GM21737 (cell line): Measurements from ENCODE around the gene COIL.

Experiments
- ATAC-seq: cut with Tn5 transposase; IDR thresholded peaks from one replicate; pipeline ENCODE4 v1.9.1; 2021; ENCODE audit warnings: mild to moderate bottlenecking, moderate library complexity; ENCODE audit not compliant: unreplicated experiment

Gene COIL

GRCh38 chr17:56936697-56937322 is 24.0 kb downstream of the COIL start:
- no peak for ATAC-seq

GRCh38 chr17:56935461-56935860 is 25.4 kb downstream of the COIL start:
- no peak for ATAC-seq

- ATAC-seq = no peak
These were observed 26.6 kb downstream of the COIL start for GRCh38 chr17:56934280-56934679.

DNA sequence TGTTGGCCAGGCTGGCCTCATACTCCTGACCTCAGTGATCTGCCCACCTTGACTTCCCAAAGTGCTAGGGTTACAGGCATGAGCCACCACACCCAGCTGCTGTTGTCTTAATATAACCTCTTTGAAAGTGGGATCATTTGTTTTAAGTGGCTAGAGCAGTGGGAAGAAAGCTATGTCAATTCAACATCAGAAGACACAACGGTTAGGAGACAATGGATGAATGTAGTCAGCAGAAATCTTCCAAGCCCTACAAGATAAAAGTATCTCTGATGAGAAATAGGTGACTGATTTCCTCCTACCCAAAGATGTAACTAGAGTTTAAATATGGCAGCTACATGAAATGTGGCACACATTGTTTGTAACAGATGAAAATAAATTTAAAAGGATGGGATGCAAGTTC is 27.0 kb downstream of the COIL start:
- no peak for ATAC-seq

GRCh38 chr17:56933151-56933745 is 27.6 kb downstream of the COIL start:
- ATAC-seq = no peak

DNA sequence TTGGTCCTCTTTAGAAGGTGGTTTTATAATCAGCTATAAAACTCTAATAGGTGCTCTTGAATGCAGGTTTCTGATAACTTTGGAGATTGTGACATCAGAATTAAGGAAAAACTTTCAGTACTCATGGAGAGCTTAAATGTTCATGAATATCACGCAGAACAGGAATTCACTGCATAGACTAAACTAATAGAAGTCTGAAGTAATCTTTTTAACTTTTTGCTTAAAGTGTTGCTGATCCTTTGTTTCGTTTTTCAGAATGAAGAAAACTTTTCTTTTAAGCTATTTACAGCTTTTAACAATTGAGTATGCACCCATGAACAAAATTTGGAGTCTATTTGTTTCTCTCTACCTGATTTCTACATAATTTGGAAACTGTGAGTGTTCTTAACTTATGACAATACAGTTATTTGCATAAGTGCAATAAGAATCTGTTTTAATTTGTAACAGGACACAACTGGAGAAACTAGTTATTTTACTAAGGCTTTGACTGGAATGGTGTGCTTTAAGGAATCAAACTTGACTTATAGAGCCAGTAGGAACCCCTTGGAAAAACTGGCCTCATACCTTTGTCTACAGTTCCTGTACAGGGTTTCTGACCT is 30.0 kb downstream of the COIL start:
- ATAC-seq = no peak

- no peak for ATAC-seq
These were observed 31.4 kb downstream of the COIL start for GRCh38 chr17:56929362-56929969.

GRCh38 chr17:56928586-56928985 is 32.3 kb downstream of the COIL start:
- ATAC-seq = no peak

- no peak for ATAC-seq
These were observed 34.1 kb downstream of the COIL start for GRCh38 chr17:56926704-56927103.

- ATAC-seq = no peak
These were observed 34.6 kb downstream of the COIL start for GRCh38 chr17:56926270-56926669.

GRCh38 chr17:56925088-56925487 is 35.8 kb downstream of the COIL start:
- ATAC-seq = no peak

GRCh38 chr17:56919717-56920116 is 41.1 kb downstream of the COIL start:
- ATAC-seq = no peak

DNA sequence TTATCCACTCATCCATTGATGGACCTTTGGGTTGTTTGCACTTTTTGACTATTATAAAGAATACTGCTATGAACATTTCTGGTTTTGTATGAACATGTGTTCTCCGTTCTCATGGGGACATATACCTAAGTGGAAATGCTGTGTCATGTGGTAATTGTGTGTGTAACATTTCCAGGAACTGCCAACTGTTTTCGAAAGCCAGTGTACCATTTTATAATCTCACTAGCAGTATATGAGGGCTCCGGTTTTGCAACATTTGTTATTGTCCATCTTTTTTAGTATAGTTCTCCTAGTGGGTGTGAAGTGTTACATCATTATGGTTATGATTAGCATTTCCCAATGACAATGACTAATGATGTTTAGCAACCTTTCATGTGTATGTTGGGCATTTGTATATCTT is 41.9 kb downstream of the COIL start:
- no peak for ATAC-seq

DNA sequence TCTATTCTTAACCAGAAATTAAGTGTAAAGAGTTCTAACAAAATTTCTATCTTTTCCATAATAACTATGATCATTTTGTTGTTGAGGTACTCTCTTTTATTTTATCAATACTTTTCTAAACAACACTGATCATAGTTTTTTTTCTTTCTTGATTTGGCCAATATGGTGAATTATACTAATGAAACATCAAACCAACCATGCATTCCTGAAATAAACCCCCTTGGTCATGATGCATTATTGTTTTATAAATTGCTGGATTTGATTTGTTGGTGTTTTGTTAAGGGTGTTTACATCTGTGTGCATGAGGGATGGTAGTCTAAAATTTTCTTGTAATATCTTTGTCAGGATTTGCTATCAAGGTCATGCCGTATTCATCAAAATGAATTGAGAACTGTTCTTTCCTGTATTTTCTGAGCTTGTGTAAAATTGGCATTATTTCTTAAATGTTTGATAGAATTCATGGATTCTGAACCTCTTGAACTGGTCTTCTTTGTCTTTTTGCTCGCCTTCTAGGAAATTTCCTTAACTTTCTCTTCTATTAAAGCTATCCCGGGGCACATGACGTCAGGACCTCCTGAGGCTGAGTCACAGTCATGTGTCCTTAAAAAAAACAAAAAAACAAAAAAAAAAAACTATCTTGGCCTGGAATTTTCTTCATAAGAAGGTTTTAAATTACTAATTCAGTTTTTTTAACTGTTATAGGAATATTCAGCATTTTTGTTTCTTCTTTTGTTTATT is 43.1 kb downstream of the COIL start:
- ATAC-seq = no peak

DNA sequence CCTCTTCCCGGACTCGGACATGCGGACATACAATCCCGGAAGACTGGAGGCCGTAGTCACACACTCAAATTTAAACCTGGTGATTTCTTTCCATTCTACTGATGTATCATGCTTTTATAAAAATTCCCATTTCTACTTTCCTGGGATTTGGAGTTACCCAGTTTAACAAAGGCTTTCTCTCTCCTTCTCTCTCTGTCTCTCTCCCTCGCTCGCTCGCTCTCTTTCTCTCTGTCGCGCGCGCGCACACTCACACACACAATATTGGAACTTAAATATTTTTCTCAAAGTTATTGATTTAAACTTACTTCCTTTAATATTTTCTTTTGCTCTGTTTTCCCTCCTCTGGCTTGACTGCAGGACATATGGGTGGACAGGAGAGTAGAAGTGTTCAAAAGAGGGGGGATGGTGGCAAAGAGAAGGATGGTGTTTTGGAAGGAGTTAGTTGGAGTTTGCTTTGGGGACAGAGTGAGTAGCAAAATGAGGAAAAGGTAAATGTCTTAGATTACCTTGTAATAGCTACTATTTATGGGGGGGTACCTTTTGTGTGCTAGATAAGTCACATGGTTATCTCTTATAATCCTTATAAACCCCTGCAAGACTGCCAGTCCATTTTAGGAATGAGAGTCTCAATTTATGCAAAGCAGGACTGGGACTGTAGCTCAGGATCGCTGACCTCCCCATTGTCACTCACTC is 46.1 kb downstream of the COIL start:
- no peak for ATAC-seq

- ATAC-seq = peak; percentile 60
These were observed 46.8 kb downstream of the COIL start, which contains the start of gene TRIM25 for GRCh38 chr17:56913867-56914580. Gene TRIM25, minus strand, starts transcription at chr17:56914049. Its CDS starts 61 bp downstream, at chr17:56913988.

DNA sequence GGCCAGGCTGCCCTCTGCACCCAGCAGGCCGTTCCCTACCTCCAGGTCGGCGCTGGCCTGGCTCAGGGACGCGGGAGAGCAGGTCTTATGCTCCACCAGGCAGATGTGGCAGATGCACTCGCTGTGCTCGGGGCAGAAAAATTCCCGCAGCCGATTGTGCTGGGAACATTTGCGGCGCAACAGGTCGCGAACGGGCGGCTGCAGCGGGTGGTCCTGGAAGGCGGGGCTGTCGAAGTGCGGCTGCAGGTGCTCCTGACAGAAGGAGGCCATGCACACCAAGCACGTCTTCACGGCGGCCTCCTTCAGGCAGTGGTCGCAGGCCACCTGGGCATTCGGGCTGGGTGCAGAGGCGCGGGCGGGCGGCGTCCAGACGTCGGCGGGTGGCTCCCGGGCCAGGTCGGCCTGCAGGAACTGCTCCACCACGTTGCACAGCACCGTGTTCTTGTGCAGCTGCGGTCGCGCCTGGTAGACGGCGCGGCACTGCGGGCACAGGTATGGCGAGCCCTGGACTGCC is 47.4 kb downstream of the COIL start:
- peak; percentile 23 for ATAC-seq

DNA sequence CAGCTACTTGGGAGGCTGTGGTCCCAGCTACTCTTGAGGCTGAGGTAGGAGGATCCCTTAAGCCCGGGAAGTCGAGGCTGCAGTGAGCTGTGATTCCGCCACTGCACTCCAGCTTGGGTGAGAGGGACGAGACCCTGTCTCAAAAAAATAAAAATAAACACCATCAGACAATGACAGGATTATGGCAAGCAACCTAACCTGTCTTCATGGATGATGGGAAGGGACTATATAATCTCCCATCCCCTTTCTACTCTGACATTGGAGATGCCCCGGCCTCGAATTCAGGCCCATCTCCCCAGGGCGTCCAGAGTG is 47.9 kb downstream of the COIL start:
- ATAC-seq = no peak

DNA sequence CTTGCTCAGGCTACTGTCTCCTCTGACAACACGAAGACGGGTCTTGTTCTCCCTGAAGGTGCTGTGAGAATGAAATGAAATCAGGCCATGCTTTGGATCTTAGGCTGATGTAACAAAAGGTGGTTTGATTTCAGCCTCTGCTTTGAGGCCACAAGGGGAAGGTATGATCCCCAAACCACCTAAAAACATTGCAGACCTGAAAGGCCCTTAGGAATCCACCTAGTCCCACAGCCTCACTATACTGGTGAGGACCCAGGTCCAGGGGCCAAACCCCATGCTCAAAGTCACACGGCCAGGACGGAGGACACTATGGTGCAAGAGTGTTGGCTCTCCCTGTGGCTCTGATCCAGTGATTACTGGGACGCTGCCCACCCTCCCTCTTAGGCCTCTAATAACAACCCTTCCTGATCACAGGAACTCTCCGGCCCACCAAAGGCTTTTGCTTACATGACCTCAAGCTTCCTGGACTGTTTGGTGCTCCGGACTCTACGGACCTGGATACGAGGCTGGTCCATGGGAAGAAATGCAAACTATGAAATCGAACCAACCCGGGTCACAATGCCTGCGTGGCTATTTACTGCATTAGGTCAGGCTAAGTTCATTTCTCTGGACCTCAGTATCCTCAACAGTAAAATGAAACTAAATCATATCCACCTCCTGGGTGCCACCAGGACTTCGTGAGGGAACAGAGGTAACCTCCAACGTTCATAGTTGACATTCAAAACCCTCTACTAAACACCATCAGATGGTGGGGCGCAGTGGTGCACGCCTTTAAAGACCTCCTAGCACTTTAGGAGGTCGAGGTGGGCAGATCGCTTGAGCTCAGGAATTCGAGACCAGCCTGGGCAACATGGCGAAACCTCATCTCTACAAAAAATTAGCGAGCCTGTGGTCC is 48.5 kb downstream of the COIL start:
- ATAC-seq = no peak
